Measurements from ENCODE around the gene SYNGAP1.
"Not testable (repeated sequence)": the region's sequence is repeated elsewhere in the genome, so short reads cannot be mapped to it uniquely, and the experiment has no call there.

The SYNGAP1 gene

DNA sequence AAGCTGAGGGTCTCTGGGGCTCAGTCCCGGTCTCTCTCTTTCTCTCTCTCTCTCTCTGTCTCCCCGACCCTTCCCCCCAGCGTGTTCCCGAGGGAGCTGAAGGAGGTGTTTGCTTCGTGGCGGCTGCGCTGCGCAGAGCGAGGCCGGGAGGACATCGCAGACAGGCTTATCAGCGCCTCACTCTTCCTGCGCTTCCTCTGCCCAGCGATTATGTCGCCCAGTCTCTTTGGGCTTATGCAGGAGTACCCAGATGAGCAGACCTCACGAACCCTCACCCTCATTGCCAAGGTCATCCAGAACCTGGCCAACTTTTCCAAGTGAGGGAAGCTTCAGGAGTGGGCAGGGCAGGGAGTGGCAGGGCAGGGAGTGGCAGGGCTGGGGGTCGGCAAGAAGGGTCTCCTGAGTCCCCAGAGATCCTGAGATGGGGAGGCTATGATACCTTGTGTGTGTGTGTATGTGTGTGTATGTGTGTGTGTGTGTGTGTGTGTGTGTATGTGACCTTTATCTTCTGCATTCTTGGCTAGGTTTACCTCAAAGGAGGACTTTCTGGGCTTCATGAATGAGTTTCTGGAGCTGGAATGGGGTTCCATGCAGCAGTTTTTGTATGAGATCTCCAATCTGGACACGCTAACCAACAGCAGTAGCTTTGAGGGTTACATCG is 20.9 kb downstream of the SYNGAP1 start:
- no peak for DNase-seq

DNA sequence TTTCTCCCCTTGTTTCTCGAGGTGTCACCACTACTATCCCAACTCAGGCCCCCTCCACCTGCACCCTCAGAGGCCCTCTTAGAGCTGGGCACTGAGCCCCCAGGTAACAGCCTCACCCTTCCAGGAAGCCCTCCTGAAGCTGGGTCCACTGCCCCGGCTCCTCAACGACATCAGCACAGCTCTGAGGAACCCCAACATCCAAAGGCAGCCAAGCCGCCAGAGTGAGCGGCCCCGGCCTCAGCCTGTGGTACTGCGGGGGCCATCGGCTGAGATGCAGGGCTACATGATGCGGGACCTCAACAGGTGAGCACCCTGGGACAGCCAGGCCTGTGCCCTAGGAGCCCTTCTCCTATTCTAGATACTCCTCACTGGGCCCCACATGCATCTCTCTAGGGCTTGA is 21.6 kb downstream of the SYNGAP1 start:
- DNase-seq = no peak

DNA sequence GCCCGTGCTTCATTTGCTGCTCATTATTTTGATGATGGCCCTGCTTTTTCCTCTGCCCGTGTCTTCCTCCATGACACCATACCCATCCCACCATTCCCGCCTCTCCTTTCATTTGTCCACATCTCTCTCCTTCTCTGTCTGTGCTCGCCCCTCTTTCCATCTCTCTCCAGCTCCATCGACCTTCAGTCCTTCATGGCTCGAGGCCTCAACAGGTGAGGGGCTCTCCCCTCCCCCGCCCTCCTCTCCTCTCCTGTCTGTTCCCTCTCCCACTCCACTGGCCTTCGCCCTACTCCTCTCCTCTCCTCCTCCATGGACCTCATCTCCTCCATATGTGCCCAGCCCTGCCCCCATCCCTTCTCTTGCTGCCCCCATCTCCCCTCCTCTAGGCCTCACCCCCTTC is 22.4 kb downstream of the SYNGAP1 start:
- DNase-seq = no peak

DNA sequence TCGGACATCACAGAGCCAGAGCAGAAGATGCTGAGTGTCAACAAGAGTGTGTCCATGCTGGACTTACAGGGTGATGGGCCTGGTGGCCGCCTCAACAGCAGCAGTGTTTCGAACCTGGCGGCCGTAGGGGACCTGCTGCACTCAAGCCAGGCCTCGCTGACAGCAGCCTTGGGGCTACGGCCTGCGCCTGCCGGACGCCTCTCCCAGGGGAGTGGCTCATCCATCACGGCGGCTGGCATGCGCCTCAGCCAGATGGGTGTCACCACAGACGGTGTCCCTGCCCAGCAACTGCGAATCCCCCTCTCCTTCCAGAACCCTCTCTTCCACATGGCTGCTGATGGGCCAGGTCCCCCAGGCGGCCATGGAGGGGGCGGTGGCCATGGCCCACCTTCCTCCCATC is 23.2 kb downstream of the SYNGAP1 start:
- no peak for DNase-seq

DNA sequence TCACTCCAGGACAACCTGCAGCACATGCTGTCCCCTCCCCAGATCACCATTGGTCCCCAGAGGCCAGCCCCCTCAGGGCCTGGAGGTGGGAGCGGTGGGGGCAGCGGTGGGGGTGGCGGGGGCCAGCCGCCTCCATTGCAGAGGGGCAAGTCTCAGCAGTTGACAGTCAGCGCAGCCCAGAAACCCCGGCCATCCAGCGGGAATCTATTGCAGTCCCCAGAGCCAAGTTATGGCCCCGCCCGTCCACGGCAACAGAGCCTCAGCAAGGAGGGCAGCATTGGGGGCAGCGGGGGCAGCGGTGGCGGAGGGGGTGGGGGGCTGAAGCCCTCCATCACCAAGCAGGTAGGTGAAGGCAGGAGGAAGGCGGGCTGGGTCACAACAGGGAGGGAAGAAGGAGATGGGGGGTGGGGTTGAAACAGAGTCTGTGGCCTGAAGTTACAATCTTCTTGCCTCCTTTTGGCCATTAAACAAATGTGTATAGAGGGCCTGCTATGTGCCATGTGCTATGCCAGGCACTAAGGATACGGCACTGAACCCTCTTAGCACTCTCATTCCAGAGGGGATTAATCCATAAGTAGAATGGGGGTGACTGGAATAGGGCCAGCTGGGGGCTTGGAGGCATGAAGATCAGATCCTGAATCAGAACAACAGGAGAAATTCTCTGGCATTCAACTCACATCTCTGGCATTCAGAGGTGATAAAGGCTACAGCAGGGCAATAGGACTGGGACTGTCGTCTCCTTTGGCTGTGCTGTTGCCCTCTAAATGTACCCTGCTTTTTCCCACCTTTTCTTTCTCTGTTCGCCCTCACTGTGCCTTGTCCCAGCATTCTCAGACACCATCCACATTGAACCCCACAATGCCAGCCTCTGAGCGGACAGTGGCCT is 24.0 kb downstream of the SYNGAP1 start:
- DNase-seq = no peak

DNA sequence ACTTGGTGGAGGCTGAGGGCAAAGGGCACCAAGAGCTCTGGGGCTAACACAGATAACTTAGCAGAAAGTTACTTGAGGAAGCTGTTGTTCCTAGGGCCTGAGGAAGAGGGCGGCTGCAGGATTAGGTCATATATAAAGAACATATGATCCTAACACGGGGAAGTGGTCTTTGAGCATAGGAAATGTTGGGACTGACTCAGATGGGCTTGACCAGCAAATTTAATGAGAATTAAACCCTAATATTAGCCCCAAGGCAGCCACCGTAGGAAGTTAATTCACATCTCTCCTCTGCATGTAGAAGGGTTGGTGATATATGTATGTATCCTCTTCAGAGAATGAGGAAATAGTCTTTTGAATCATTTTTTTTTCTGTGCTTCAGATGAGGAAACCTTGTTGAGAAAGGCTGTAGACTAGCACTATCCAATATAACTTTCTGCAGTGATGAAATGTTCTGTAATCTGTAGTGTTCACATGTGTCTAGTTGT is 25.3 kb downstream of the SYNGAP1 start:
- no peak for DNase-seq

DNA sequence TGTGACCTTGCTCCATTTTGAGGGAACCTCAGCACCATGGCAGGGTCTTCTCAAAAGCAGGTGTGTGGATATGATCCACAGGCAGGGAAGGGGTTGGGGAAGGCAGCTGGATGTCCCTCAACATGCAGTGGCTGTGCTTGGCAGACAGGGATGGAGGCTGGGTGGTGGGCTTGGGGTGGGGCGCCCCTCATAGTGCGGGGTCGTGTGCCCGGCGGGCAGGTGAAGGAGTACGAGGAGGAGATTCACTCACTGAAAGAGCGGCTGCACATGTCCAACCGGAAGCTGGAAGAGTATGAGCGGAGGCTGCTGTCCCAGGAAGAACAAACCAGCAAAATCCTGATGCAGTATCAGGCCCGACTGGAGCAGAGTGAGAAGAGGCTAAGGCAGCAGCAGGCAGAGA is 26.5 kb downstream of the SYNGAP1 start:
- DNase-seq = no peak

DNA sequence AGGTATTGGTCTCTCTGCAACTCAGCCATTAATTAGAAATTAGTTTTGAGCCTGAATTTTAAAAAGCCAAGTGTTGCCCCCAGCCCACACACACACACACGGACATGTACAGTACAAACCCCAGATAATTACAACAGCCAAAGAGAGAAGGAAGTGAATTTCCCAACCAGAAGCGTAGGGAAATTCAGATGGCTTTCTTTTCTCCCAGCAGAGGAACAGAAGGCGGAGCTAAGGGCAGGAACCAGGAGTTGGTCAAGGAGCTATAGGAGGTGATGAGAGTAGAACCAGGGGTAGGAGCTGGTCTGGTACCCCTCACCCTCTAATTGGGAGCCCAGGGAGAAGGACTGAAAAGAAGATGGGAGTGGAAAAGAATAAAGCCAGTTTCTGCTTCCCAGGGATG is 30.6 kb downstream of the SYNGAP1 start:
- DNase-seq = no peak

DNA sequence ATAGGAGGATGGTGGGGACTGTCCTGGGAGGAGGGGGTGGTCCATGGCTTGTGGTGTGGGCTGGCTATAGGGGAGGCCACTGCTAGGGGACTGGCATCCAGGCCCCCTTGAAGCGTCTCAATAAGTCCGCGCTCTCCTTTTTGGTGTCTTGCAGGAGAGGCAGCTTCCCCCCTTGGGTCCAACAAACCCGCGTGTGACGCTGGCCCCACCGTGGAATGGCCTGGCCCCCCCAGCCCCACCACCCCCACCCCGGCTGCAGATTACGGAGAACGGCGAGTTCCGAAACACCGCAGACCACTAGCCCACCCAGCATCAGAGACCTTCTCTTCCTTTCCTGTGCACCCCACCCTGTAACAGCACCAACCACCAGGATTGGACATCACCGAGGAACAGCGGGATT is 31.7 kb downstream of the SYNGAP1 start:
- no peak for DNase-seq

DNA sequence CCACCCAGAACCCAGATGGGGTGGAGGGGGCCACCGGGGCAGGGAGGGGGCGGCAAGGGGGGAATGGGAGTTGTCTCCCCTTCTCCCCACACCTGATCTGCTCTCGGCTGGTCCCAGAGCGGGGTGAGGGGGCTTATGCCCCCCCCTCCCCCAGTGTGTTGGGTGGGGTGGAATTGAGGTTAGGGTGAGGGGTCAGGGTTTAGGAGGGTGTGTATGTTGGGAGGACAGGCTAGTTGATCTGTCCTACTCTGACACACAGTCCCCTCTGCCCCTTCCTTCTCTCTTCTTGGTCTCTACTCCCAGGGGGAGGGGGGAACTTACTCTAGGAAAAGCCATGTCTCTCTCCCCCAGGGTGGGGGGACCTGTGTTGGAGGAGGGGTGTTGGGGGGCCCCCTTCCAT is 32.6 kb downstream of the SYNGAP1 start:
- no peak for DNase-seq

DNA sequence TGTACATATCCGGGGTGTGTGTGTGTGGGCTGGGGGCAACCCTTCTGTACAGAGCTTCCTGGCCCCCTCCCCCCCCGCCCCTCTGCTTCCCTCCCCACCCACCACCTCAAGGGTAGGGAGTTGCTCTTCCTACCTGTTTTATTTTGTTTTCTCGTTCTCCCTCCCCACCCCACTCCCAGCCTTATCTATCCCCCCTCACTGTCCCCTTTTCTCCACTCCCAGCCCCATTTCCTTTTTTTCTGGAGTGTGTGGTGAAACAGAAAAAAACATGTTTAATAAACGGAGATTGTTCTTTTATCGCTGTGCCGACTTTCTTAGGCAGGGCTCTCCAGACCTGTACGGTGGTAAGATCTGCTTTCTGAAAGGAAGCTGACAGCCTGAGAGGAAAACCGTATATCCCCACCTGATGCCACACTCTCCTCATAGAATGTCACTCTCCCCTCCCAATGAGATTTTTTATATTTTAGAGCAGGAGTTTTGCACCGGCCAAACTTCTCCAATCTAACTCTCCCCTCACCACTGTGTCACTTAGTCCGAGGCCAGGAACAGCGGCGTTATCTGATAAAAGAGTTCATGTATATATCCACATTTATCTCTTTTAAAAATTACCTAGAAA is 33.6 kb downstream of the SYNGAP1 start:
- DNase-seq = no peak

DNA sequence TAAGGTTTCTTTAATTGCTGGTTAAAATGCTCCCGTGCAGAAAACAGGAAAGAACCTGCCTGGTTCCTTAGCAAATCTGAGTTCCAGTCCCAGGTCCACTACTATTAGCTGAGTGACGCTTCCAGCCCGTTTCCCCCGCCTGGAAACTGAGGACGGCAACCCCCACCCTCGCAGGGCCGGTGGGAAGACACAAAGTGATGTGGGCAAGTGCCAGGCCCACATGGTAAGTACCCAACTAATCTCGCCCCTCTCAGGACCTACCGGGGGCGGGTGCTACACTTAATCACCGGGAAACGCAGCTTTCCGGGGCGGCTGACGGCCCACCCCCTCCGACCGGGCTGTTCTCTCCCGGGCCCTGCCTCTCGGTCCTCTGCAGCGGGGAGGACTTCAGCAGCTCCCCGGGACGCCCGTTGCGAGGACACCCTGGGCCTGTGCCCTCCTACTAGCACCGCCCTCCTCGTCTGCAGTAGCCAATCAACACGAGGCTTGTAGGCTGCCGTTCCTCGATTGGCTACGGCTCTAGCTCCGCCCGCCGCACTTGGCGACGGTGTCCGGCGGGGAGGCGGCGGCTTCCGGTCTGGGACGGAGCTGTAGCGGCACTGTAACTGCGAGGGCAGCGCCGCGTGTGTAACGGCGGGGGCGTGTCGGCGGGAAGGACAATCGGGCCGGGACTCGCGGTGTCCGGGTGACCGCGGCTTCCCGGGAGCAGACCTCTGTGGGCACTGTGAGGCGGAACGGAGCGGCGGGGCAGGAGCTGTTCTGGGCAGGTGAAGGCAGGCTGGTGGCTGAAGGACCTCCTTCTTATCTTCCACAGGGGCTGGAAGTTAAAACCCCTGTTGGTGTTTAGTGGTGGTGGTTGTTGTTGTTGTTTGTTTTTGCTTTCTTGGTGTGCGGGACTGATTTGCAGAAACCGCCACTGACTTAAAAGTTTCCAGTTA is 34.4 kb downstream of the SYNGAP1 start, which contains the start of gene ZBTB9:
Gene ZBTB9, plus strand, starts transcription at position 568 of the 938 bp plus-strand sequence. CDS start 525 bp downstream, outside the sequence.
- DNase-seq = peak; percentile 87

DNA sequence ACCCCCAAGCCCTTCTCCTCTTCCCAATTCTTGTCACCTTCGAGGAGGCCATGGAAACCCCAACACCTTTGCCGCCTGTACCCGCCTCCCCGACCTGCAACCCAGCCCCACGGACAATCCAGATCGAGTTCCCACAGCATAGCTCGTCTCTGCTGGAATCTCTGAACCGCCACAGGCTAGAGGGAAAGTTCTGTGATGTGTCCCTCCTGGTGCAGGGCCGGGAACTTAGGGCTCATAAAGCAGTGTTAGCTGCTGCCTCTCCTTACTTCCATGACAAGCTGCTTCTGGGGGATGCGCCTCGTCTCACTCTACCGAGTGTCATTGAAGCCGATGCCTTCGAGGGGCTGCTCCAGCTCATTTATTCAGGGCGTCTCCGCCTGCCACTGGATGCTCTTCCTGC is 35.2 kb downstream of the SYNGAP1 start:
- no peak for DNase-seq

DNA sequence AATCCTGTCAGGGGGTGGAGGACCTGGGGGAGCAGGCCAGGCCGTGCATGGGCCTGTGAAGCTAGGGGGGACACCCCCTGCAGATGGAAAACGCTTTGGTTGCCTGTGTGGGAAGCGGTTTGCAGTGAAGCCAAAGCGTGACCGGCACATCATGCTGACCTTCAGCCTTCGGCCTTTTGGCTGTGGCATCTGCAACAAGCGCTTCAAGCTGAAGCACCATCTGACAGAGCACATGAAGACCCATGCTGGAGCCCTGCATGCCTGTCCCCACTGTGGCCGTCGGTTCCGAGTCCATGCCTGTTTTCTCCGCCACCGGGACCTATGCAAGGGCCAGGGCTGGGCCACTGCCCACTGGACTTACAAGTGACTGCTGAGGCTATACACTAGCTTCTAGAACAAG is 36.3 kb downstream of the SYNGAP1 start:
- no peak for DNase-seq

DNA sequence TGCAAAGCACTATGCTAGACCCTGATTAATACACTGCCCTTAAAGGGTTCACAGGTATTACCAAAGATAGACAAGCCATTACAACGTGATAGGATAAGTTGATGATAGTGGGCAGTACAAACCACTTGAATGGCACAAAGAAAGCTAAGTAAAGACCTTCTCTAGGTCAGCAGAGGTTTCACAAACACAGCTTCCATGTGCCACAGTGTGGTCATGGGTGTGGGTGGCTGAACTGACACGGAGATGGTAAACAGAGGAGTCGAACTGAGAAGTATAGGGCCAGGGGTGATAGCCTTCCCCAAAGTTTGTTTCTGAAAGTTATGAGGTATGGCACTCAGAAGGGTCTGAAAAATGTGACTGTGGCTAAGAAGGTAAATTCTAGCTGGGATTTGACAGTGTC is 38.8 kb downstream of the SYNGAP1 start:
- no peak for DNase-seq

DNA sequence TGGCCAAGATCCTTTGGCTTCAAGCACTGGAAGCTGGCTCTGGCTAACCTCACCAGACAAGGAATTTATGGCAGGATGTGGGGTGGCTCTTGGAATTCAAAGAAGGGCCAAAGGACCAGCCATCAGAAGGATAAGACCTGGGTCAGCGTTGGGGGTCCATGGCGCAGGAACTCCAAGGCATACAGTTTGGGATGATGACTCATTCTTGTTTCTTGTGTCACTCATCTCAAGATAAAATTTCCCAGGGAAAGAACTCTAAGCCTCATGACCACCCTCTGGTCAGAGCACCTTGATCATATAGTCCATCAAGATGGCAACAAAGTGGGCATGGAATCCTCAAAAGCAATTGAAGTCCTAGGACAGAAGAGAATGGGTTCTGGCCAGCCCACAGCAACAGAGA is 39.4 kb downstream of the SYNGAP1 start:
- DNase-seq = no peak

DNA sequence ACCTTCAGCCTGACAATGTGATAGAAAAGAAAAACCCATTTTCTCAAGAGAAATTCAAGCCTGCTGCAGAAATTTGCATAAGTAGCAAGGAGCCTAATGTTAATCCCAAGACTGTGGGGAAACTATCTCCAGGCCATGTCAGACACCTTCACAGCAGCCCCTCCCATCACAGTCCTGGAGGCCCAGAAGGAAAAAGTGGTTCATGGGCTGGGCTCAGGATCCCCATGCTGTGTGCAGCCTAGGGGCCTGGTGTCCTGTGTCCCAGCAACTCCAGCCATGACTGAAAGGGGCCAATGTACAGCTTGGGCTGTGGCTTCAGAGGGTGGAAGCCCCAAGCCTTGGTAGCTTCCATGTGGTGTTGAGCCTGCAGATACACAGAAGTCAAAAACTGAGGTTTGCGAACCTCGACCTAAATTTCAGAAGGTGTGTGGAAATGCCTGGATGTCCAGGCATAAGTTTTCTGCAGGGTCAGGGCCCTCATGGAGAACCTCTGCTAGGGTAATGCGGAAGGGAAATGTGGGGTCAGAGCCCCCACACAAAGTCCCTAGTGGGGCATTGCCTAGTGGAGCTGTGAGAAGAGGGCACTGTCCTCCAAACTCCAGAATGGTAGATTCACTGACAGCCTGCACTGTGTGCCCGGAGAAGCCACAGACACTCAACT is 46.3 kb downstream of the SYNGAP1 start:
- no peak for DNase-seq

DNA sequence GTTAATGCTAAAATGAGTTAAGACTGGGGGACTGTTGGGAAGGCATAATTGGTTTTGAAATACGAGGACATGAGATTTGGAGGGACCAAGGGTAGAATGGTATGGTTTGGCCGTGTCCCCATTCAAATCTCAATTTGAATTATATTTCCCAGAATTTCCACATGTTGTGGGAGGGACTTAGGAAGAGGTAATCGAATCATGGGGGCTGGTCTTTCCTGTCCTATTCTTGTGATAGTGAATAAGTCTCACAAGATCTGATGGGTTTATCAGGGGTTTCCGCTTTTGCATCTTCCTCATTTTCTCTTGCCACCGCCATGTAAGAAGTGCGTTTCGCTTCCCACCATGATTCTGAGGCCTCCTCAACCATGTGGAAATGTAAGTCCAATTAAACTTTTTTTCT is 47.2 kb downstream of the SYNGAP1 start:
- no peak for DNase-seq

DNA sequence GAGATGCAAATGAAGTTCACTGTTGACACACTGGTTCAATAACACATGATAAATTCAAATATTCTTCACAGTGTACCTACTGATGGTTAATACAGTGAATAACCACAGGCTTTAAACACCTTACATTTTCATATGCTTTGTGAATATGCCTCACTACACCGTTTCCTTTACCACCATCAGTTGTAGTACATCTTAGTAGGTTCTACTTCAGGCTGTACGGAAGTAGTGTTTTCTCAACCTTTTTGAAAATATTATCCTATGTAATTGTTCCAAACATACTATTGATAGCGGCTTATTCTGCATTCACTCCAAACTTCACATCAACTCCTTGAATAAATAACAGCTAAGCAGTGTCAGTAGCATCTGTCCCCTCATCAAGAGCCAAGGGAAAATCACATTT is 49.8 kb downstream of the SYNGAP1 start:
- no peak for DNase-seq

DNA sequence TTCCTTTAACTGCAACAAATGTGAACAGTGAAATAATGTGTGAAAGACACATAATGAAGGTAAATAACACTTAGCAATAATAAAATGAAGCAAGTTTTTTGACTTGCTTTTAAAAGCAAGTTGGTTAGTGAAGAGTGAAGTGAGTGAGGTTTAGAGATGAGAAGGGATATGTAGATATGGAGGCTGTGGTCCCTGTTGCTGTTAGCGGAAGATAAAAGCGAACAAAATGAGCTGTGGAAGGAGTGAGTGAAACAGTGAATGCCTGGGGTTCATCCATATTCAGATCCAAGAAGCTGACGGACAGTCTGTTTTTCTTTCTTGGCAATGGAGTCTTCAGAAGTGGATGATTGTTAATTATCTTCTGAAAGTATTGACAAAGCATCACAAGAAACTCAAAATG is 58.0 kb downstream of the SYNGAP1 start:
- DNase-seq = no peak

DNA sequence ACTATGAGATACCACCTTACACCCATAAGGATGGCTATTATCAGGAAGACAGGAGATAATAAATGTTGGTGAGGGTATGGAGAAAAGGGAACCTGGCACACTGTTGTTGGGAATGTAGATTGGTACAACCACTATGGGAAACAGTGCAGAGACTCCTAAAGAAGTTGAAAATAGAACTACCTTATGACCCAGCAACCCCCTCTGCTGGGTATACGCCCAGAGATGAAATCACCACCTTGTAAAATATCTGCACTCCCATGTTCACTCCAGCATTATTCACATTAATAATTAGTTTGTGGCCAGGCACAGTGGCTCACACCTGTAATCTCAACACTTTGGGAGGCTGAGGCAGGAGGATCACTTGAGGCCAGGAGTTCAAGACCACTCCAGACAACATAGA is 61.3 kb downstream of the SYNGAP1 start:
- no peak for DNase-seq

DNA sequence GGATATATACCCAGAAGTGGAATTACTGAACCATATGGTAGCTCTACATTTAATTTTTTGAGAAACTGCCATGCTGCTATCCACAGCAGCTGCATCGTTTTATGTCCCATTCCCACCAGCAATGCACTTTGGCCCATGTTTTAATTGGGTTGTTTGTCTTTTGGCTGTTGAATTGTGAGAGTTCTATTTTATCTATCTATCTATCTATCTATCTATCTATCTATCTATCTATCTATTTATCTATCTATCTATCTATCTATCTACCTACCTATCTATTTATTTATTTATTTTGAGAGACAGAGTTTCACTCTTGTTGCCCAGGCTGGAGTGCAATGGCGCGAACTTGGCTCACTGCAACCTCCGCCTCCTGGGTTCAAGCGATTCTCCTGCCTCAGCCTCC is 62.8 kb downstream of the SYNGAP1 start:
- DNase-seq = not testable (repeated sequence)

Data from activated T-cell treated with anti-CD3 and anti-CD28 coated beads for 4 hours (primary cell).